ENCODE data around the gene CASS4. TPM values are rescaled to one million over a fixed set of nuclear protein-coding genes. Genes with fewer than 3 reads are reported as not detected.

CASS4 gene
- total RNA-seq, 6 experiments from 2014 or later = 0.66 to 2.1 (median 0.83) TPM

- no peak for DNase-seq
- no peak overlapping the region for H3K27ac ChIP-seq
- no peaks in the 10 kb centered on the region for H3K36me3 ChIP-seq
- no peak for ATAC-seq
- no peaks in the 10 kb centered on the region for H3K9me3 ChIP-seq
- no peak for TF ChIP-seq POLR2A (IDR thresholded peaks at IDR 0.05)
- TF ChIP-seq, protein P1, sequence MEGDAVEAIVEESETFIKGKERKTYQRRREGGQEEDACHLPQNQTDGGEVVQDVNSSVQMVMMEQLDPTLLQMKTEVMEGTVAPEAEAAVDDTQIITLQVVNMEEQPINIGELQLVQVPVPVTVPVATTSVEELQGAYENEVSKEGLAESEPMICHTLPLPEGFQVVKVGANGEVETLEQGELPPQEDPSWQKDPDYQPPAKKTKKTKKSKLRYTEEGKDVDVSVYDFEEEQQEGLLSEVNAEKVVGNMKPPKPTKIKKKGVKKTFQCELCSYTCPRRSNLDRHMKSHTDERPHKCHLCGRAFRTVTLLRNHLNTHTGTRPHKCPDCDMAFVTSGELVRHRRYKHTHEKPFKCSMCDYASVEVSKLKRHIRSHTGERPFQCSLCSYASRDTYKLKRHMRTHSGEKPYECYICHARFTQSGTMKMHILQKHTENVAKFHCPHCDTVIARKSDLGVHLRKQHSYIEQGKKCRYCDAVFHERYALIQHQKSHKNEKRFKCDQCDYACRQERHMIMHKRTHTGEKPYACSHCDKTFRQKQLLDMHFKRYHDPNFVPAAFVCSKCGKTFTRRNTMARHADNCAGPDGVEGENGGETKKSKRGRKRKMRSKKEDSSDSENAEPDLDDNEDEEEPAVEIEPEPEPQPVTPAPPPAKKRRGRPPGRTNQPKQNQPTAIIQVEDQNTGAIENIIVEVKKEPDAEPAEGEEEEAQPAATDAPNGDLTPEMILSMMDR (IDR thresholded peaks at IDR 0.05) = no peak
- 77% methylated on average over 2 of the region's 2 CpGs for WGBS (ENCODE audit: insufficient coverage, low coverage, low lambda C conversion rate, missing lambda C conversion rate)
- H3K27me3 ChIP-seq = no peaks in the 10 kb centered on the region
- intact Hi-C loops (cut with DNase I) = no loop called here
- no peak overlapping the region for H3K4me3 ChIP-seq
- peaks cover 0 to 4% (median 0%) of the 10 kb centered on the region in 4 donors for H3K4me1 ChIP-seq
Measured at GRCh38 chr20:56420028-56420427, 8.0 kb downstream of the CASS4 start.

GRCh38 chr20:56420940-56421688, 9.1 kb downstream of the CASS4 start:
- WGBS (ENCODE audit: insufficient coverage, low coverage, low lambda C conversion rate, missing lambda C conversion rate) = 78% methylated on average over 11 of the region's 11 CpGs
- ATAC-seq = no peak
- no peak overlapping the region for H3K4me3 ChIP-seq
- no peaks in the 10 kb centered on the region for H3K9me3 ChIP-seq
- no peak for DNase-seq
- peaks cover 0 to 4% (median 0%) of the 10 kb centered on the region in 4 donors for H3K4me1 ChIP-seq
- TF ChIP-seq, protein P1 (IDR thresholded peaks at IDR 0.05) = no peak
- no peak for TF ChIP-seq POLR2A (IDR thresholded peaks at IDR 0.05)
- intact Hi-C loops (cut with DNase I) = no loop called here
- H3K27ac ChIP-seq = no peak overlapping the region
- H3K27me3 ChIP-seq = no peaks in the 10 kb centered on the region
- H3K36me3 ChIP-seq = no peaks in the 10 kb centered on the region

GRCh38 chr20:56422076-56422823, 10.2 kb downstream of the CASS4 start:
- ATAC-seq = peak in 1 of 4 donors; percentile 43
- H3K4me1 ChIP-seq = peaks cover 0 to 4% (median 0%) of the 10 kb centered on the region in 4 donors
- no peak overlapping the region for H3K4me3 ChIP-seq
- TF ChIP-seq POLR2A (IDR thresholded peaks at IDR 0.05) = no peak
- DNase-seq = no peak
- H3K36me3 ChIP-seq = no peaks in the 10 kb centered on the region
- intact Hi-C loops (cut with DNase I) = no loop called here
- H3K27me3 ChIP-seq = no peaks in the 10 kb centered on the region
- no peaks in the 10 kb centered on the region for H3K9me3 ChIP-seq
- WGBS (ENCODE audit: insufficient coverage, low coverage, low lambda C conversion rate, missing lambda C conversion rate) = 52% methylated on average over 8 of the region's 9 CpGs
- H3K27ac ChIP-seq = no peak overlapping the region

- WGBS (ENCODE audit: insufficient coverage, low coverage, low lambda C conversion rate, missing lambda C conversion rate) = 51% methylated on average over 4 of the region's 4 CpGs
- Histone ChIP-seq H3K36me3 (no peaks in the 10 kb centered on the region), H3K4me3 (no peak overlapping the region), H3K27ac (no peak overlapping the region), H3K9me3 (no peaks in the 10 kb centered on the region), H3K27me3 (no peaks in the 10 kb centered on the region), H3K4me1 (peaks cover 0 to 4% (median 0%) of the 10 kb centered on the region in 4 donors)
- DNase-seq (no peak), ATAC-seq (no peak)
- intact Hi-C loops (cut with DNase I) = no loop called here
- TF ChIP-seq POLR2A (IDR thresholded peaks at IDR 0.05) = no peak
- TF ChIP-seq, protein P1 (IDR thresholded peaks at IDR 0.05) = no peak
Measured at GRCh38 chr20:56422824-56423189, 10.7 kb downstream of the CASS4 start.

DNA sequence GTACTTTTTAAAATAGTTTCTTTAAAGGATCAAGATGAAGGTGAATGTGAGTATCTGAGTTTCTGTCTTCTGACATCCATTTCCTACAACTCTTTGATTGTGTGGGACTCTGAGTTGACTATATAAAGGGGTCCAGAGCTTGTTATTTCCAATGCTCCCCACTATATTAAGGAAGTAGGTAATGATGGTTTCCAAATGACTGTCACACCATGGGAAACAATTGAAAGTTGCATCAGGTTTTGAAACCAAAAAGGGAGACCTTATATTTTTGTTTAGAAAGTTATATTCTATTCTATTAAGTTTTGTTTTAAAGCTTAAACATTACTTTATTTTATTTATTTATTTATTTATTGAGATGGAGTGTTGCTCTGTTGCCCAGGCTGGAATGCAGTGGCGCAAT, 11.2 kb downstream of the CASS4 start:
- 83% methylated on average over 1 of the region's 1 CpG for WGBS (ENCODE audit: insufficient coverage, low coverage, low lambda C conversion rate, missing lambda C conversion rate)
- Histone ChIP-seq H3K4me3 (no peak overlapping the region), H3K27me3 (no peaks in the 10 kb centered on the region), H3K27ac (no peak overlapping the region), H3K4me1 (peaks cover 0 to 4% (median 0%) of the 10 kb centered on the region in 4 donors), H3K9me3 (no peaks in the 10 kb centered on the region), H3K36me3 (no peaks in the 10 kb centered on the region)
- DNase-seq = no peak
- TF ChIP-seq, protein P1 (IDR thresholded peaks at IDR 0.05) = no peak
- no peak for TF ChIP-seq POLR2A (IDR thresholded peaks at IDR 0.05)
- ATAC-seq = no peak
- intact Hi-C loops (cut with DNase I) = no loop called here

Data from right lobe of liver (tissue), 6 donors.